HepG2 (cell line): ENCODE measurements around the gene FUT4. TPM values are rescaled to one million over a fixed set of nuclear protein-coding genes. Genes with fewer than 3 reads are reported as not detected.

ENCODE experiments used
- CEBPB ChIP-seq: IDR thresholded peaks from 2 replicates; pipeline ENCODE4 v1.6.1; 2011; ENCODE audit warnings: low read depth, low read length, improper control_type of control experiment, borderline replicate concordance
- DMAP1 ChIP-seq: IDR thresholded peaks from 2 replicates; pipeline ENCODE4 v1.6.1; 2016
- EHMT2 ChIP-seq: fragments of 200-600 bp; sonication (generic); IDR thresholded peaks from 2 replicates; pipeline ENCODE4 v1.7.0; 2017; ENCODE audit warnings: antibody characterized with exemption, low read depth, low read length, borderline replicate concordance
- HMGA1 ChIP-seq: sonication (generic); formaldehyde crosslinking; conservative IDR thresholded peaks from 2 replicates; pipeline ENCODE4 v1.4.0; 2020; ENCODE audit warnings: missing genetic modification reagents
- KAT8 ChIP-seq: IDR thresholded peaks from 2 replicates; pipeline ENCODE4 v1.6.1; 2016; ENCODE audit warnings: missing genetic modification reagents, missing compliant biosample characterization
- MATR3 ChIP-seq: sonication (generic); formaldehyde crosslinking; IDR thresholded peaks from 2 replicates; pipeline ENCODE4 v1.4.0; 2020; ENCODE audit warnings: missing genetic modification reagents
- MED13 ChIP-seq: sonication (generic); formaldehyde crosslinking; IDR thresholded peaks from 2 replicates; pipeline ENCODE4 v1.5.0; 2020; ENCODE audit warnings: missing genetic modification reagents
- ZNF143 ChIP-seq: sonication (generic); formaldehyde crosslinking; IDR thresholded peaks from 2 replicates; pipeline ENCODE4 v1.4.0; 2020; ENCODE audit warnings: missing genetic modification reagents
- ZNF333 ChIP-seq: sonication (generic); formaldehyde crosslinking; IDR thresholded peaks from 2 replicates; pipeline ENCODE4 v1.4.0; 2020; ENCODE audit warnings: mild to moderate bottlenecking, missing genetic modification reagents, borderline replicate concordance
- ZNF841 ChIP-seq: sonication (generic); formaldehyde crosslinking; IDR thresholded peaks from 2 replicates; pipeline ENCODE4 v1.8.1; 2023; ENCODE audit warnings: missing genetic modification reagents, borderline replicate concordance
- polyA plus RNA-seq, 8 experiments: library from polyadenylated mRNA; depleted of rRNA in 3 of 8; stranded (reverse) in 7 of 8; unstranded in 1 of 8; fragments of >200 nt; fragmentation: Illumina TruSeq in 4 of 8; extraction: Trizol in 4 of 8; gene quantifications; 2 replicates each; pipeline versions ENCODE4 v1.2.1 to v1.2.3, GENCODE V29; 2011 to 2016; ENCODE audit warnings: low read depth in 4 of 8, missing spikeins in 1 of 8, mixed read lengths in 1 of 8; ENCODE audit not compliant: insufficient read depth in 1 of 8
- total RNA-seq, 5 experiments: library from RNA; depleted of rRNA; stranded (reverse); fragments of >200 nt; fragmentation: Illumina TruSeq; extraction: Trizol; gene quantifications; 2 replicates each; pipeline ENCODE4 v1.2.3, GENCODE V29; 2016; ENCODE audit warnings: low read depth in 1 of 5
- TF ChIP-seq, protein P1 (sequence below), 2 experiments: fragments of 450-650 bp in 1 of 2; sonication (generic) in 1 of 2; formaldehyde crosslinking in 1 of 2; IDR thresholded peaks; 2 replicates each; pipeline versions ENCODE4 v1.6.1 to v1.8.0; 2016 to 2022; ENCODE audit warnings: antibody characterized with exemption in 1 of 2, mild to moderate bottlenecking in 1 of 2, missing genetic modification reagents in 1 of 2
- TF ChIP-seq, protein P2 (sequence below): fragments of 450-650 bp; IDR thresholded peaks from 2 replicates; pipeline ENCODE4 v1.6.1; 2017
- TF ChIP-seq, protein P3 (sequence below): sonication (generic); formaldehyde crosslinking; IDR thresholded peaks from 2 replicates; pipeline ENCODE4 v1.4.0; 2020; ENCODE audit warnings: missing genetic modification reagents, borderline replicate concordance
- TF ChIP-seq, protein P4 (sequence below): sonication (generic); formaldehyde crosslinking; IDR thresholded peaks from 2 replicates; pipeline ENCODE4 v1.5.1; 2020; ENCODE audit warnings: mild to moderate bottlenecking, missing genetic modification reagents, borderline replicate concordance

FUT4 gene
- total and polyA plus RNA-seq, 2 of the 13 experiments (the other 11 are each of a cell fraction or from before 2014, with no cell fraction given), result 0.28 to 0.60 TPM

- TF ChIP-seq, protein P1, sequence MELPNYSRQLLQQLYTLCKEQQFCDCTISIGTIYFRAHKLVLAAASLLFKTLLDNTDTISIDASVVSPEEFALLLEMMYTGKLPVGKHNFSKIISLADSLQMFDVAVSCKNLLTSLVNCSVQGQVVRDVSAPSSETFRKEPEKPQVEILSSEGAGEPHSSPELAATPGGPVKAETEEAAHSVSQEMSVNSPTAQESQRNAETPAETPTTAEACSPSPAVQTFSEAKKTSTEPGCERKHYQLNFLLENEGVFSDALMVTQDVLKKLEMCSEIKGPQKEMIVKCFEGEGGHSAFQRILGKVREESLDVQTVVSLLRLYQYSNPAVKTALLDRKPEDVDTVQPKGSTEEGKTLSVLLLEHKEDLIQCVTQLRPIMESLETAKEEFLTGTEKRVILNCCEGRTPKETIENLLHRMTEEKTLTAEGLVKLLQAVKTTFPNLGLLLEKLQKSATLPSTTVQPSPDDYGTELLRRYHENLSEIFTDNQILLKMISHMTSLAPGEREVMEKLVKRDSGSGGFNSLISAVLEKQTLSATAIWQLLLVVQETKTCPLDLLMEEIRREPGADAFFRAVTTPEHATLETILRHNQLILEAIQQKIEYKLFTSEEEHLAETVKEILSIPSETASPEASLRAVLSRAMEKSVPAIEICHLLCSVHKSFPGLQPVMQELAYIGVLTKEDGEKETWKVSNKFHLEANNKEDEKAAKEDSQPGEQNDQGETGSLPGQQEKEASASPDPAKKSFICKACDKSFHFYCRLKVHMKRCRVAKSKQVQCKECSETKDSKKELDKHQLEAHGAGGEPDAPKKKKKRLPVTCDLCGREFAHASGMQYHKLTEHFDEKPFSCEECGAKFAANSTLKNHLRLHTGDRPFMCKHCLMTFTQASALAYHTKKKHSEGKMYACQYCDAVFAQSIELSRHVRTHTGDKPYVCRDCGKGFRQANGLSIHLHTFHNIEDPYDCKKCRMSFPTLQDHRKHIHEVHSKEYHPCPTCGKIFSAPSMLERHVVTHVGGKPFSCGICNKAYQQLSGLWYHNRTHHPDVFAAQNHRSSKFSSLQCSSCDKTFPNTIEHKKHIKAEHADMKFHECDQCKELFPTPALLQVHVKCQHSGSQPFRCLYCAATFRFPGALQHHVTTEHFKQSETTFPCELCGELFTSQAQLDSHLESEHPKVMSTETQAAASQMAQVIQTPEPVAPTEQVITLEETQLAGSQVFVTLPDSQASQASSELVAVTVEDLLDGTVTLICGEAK (IDR thresholded peaks at IDR 0.05), result no peak
- TF ChIP-seq, protein P1 (CRISPR knock-in tag; IDR thresholded peaks at IDR 0.05), result no peak
- TF ChIP-seq, protein P2, sequence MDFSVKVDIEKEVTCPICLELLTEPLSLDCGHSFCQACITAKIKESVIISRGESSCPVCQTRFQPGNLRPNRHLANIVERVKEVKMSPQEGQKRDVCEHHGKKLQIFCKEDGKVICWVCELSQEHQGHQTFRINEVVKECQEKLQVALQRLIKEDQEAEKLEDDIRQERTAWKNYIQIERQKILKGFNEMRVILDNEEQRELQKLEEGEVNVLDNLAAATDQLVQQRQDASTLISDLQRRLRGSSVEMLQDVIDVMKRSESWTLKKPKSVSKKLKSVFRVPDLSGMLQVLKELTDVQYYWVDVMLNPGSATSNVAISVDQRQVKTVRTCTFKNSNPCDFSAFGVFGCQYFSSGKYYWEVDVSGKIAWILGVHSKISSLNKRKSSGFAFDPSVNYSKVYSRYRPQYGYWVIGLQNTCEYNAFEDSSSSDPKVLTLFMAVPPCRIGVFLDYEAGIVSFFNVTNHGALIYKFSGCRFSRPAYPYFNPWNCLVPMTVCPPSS, result no peak
- TF ChIP-seq, protein P3, sequence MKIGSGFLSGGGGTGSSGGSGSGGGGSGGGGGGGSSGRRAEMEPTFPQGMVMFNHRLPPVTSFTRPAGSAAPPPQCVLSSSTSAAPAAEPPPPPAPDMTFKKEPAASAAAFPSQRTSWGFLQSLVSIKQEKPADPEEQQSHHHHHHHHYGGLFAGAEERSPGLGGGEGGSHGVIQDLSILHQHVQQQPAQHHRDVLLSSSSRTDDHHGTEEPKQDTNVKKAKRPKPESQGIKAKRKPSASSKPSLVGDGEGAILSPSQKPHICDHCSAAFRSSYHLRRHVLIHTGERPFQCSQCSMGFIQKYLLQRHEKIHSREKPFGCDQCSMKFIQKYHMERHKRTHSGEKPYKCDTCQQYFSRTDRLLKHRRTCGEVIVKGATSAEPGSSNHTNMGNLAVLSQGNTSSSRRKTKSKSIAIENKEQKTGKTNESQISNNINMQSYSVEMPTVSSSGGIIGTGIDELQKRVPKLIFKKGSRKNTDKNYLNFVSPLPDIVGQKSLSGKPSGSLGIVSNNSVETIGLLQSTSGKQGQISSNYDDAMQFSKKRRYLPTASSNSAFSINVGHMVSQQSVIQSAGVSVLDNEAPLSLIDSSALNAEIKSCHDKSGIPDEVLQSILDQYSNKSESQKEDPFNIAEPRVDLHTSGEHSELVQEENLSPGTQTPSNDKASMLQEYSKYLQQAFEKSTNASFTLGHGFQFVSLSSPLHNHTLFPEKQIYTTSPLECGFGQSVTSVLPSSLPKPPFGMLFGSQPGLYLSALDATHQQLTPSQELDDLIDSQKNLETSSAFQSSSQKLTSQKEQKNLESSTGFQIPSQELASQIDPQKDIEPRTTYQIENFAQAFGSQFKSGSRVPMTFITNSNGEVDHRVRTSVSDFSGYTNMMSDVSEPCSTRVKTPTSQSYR (CRISPR knock-in tag), result peak; percentile 46; the same call in 1 of the 2 replicates
- TF ChIP-seq ZNF333 (CRISPR knock-in tag), result peak; percentile 70; the same call in 1 of the 2 replicates
- no peak for TF ChIP-seq EHMT2
- TF ChIP-seq KAT8 (CRISPR knock-in tag), result no peak
- TF ChIP-seq HMGA1, result no peak
- TF ChIP-seq, protein P4, sequence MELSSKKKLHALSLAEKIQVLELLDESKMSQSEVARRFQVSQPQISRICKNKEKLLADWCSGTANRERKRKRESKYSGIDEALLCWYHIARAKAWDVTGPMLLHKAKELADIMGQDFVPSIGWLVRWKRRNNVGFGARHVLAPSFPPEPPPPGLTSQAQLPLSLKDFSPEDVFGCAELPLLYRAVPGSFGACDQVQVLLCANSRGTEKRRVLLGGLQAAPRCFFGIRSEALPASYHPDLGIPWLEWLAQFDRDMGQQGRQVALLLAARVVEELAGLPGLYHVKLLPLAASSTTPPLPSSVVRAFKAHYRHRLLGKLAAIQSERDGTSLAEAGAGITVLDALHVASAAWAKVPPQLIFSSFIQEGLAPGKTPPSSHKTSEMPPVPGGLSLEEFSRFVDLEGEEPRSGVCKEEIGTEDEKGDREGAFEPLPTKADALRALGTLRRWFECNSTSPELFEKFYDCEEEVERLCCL (CRISPR knock-in tag), result no peak
- no peak for TF ChIP-seq MATR3
- no peak for TF ChIP-seq CEBPB
- no peak for TF ChIP-seq ZNF841 (CRISPR knock-in tag)
- no peak for TF ChIP-seq MED13 (CRISPR knock-in tag)
- TF ChIP-seq DMAP1 (CRISPR knock-in tag), result no peak
- no peak for TF ChIP-seq ZNF143 (CRISPR knock-in tag)
Observed at GRCh38 chr11:94511932-94512781, 31.6 kb upstream of the FUT4 start, which contains the start of gene C11orf97 (continued).
